ENCODE measurements around the gene RIC8A. TPM values are rescaled to one million over a fixed set of nuclear protein-coding genes. Genes with fewer than 3 reads are reported as not detected.
A peak's percentile ranks its signal among the peaks of the same experiment; 100 is the strongest.

Gene RIC8A
- total and polyA plus RNA-seq, 2 of the 13 experiments (the other 11 are each of a cell fraction or from before 2014, with no cell fraction given), result 62.1 to 63.8 TPM

DNA sequence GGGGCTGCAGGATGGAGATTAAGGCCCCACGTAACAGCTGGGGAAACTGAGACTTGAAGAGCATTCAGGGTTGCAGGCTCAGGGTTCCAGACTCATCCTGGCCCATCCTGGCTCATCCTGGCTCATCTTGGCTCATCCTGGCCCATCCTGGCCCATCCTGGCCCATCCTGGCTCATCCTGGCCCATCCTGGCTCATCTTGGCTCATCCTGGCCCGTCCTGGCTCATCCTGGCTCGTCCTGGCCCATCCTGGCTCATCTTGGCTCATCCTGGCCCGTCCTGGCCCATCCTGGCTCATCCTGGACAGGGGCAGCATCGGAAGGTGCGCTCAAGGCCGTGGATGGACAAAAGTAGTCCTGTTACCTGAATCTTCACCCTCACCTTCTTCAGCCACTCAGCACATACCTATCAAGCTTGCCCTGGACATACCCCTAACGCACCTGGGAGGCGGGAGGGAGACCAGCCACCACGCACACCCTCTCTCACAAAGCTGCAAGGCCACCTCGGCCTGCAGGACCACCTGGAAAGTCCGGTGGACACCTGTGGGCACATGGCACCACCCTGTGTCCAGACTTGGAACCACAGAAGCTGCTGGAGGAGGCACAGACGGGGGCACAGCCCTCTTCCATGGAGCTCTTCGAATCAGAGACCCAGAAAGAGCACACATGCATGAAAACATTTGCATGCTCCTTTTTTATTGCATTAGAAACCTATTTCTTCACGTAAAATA, 50.4 kb downstream of the RIC8A start (continued):
- TF ChIP-seq, protein P1, sequence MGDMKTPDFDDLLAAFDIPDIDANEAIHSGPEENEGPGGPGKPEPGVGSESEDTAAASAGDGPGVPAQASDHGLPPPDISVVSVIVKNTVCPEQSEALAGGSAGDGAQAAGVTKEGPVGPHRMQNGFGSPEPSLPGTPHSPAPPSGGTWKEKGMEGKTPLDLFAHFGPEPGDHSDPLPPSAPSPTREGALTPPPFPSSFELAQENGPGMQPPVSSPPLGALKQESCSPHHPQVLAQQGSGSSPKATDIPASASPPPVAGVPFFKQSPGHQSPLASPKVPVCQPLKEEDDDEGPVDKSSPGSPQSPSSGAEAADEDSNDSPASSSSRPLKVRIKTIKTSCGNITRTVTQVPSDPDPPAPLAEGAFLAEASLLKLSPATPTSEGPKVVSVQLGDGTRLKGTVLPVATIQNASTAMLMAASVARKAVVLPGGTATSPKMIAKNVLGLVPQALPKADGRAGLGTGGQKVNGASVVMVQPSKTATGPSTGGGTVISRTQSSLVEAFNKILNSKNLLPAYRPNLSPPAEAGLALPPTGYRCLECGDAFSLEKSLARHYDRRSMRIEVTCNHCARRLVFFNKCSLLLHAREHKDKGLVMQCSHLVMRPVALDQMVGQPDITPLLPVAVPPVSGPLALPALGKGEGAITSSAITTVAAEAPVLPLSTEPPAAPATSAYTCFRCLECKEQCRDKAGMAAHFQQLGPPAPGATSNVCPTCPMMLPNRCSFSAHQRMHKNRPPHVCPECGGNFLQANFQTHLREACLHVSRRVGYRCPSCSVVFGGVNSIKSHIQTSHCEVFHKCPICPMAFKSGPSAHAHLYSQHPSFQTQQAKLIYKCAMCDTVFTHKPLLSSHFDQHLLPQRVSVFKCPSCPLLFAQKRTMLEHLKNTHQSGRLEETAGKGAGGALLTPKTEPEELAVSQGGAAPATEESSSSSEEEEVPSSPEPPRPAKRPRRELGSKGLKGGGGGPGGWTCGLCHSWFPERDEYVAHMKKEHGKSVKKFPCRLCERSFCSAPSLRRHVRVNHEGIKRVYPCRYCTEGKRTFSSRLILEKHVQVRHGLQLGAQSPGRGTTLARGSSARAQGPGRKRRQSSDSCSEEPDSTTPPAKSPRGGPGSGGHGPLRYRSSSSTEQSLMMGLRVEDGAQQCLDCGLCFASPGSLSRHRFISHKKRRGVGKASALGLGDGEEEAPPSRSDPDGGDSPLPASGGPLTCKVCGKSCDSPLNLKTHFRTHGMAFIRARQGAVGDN (CRISPR knock-in tag; IDR thresholded peaks at IDR 0.05), result peak; percentile 44; the same call in 1 of the 2 replicates
- TF ChIP-seq ZNF776 (CRISPR knock-in tag; IDR thresholded peaks at IDR 0.05) (no peak), ZNF607 (CRISPR knock-in tag; IDR thresholded peaks at IDR 0.05; ENCODE audit: borderline replicate concordance) (no peak), ZNF350 (CRISPR knock-in tag; IDR thresholded peaks at IDR 0.05; ENCODE audit: borderline replicate concordance, low read depth) (peak; percentile 21; the same call in 1 of the 2 replicates), ZNF879 (CRISPR knock-in tag; IDR thresholded peaks at IDR 0.05) (no peak), RAD21 (CRISPR knock-in tag; IDR thresholded peaks at IDR 0.05) (peak; percentile 78), ZNF451 (CRISPR knock-in tag; IDR thresholded peaks at IDR 0.05) (no peak), GABPB1 (CRISPR knock-in tag; IDR thresholded peaks at IDR 0.05) (0 out of 2 replicates have a peak, but pooled peaks have one; percentile 10), STAG1 (CRISPR knock-in tag; IDR thresholded peaks at IDR 0.05) (peak; percentile 84), SRSF1 (optimal IDR thresholded peaks at IDR 0.05; ENCODE audit: low read depth, low read length) (no peak), SMC3 (IDR thresholded peaks at IDR 0.05; ENCODE audit: low read length) (peak; percentile 46), ELF1 (CRISPR knock-in tag; IDR thresholded peaks at IDR 0.05) (no peak)
- TF ChIP-seq, protein P2, sequence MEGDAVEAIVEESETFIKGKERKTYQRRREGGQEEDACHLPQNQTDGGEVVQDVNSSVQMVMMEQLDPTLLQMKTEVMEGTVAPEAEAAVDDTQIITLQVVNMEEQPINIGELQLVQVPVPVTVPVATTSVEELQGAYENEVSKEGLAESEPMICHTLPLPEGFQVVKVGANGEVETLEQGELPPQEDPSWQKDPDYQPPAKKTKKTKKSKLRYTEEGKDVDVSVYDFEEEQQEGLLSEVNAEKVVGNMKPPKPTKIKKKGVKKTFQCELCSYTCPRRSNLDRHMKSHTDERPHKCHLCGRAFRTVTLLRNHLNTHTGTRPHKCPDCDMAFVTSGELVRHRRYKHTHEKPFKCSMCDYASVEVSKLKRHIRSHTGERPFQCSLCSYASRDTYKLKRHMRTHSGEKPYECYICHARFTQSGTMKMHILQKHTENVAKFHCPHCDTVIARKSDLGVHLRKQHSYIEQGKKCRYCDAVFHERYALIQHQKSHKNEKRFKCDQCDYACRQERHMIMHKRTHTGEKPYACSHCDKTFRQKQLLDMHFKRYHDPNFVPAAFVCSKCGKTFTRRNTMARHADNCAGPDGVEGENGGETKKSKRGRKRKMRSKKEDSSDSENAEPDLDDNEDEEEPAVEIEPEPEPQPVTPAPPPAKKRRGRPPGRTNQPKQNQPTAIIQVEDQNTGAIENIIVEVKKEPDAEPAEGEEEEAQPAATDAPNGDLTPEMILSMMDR (CRISPR knock-in tag; IDR thresholded peaks at IDR 0.05), result peak; percentile 86
- TF ChIP-seq, protein P3, sequence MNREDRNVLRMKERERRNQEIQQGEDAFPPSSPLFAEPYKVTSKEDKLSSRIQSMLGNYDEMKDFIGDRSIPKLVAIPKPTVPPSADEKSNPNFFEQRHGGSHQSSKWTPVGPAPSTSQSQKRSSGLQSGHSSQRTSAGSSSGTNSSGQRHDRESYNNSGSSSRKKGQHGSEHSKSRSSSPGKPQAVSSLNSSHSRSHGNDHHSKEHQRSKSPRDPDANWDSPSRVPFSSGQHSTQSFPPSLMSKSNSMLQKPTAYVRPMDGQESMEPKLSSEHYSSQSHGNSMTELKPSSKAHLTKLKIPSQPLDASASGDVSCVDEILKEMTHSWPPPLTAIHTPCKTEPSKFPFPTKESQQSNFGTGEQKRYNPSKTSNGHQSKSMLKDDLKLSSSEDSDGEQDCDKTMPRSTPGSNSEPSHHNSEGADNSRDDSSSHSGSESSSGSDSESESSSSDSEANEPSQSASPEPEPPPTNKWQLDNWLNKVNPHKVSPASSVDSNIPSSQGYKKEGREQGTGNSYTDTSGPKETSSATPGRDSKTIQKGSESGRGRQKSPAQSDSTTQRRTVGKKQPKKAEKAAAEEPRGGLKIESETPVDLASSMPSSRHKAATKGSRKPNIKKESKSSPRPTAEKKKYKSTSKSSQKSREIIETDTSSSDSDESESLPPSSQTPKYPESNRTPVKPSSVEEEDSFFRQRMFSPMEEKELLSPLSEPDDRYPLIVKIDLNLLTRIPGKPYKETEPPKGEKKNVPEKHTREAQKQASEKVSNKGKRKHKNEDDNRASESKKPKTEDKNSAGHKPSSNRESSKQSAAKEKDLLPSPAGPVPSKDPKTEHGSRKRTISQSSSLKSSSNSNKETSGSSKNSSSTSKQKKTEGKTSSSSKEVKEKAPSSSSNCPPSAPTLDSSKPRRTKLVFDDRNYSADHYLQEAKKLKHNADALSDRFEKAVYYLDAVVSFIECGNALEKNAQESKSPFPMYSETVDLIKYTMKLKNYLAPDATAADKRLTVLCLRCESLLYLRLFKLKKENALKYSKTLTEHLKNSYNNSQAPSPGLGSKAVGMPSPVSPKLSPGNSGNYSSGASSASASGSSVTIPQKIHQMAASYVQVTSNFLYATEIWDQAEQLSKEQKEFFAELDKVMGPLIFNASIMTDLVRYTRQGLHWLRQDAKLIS (CRISPR knock-in tag; IDR thresholded peaks at IDR 0.05), result no peak
- TF ChIP-seq, protein P4, sequence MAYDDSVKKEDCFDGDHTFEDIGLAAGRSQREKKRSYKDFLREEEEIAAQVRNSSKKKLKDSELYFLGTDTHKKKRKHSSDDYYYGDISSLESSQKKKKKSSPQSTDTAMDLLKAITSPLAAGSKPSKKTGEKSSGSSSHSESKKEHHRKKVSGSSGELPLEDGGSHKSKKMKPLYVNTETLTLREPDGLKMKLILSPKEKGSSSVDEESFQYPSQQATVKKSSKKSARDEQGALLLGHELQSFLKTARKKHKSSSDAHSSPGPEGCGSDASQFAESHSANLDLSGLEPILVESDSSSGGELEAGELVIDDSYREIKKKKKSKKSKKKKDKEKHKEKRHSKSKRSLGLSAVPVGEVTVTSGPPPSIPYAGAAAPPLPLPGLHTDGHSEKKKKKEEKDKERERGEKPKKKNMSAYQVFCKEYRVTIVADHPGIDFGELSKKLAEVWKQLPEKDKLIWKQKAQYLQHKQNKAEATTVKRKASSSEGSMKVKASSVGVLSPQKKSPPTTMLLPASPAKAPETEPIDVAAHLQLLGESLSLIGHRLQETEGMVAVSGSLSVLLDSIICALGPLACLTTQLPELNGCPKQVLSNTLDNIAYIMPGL (CRISPR knock-in tag; IDR thresholded peaks at IDR 0.05; ENCODE audit: borderline replicate concordance in 1 of 2, low read depth in 1 of 2), result 0 out of 4 replicates have a peak, but pooled peaks of 1 of the 2 experiments have one; percentile 20
